Activated CD8-positive, alpha-beta T cell treated with anti-CD3 and anti-CD28 coated beads, Interleukin-2, amount 10 ng/mL, durations not matched to agents 7 days and 5 days (primary cell): ENCODE measurements around the gene MFNG. TPM values are rescaled to one million over a fixed set of nuclear protein-coding genes. Genes with fewer than 3 reads are reported as not detected.
A peak's percentile ranks its signal among the peaks of the same experiment; 100 is the strongest.

Source experiments
- ATAC-seq: fragments of 150-1000 bp; cut with Tn5 transposase; one replicate; pipeline ENCODE4 v1.10.0; 2021; ENCODE audit warnings: moderate library complexity
- CTCF ChIA-PET: fragments of 350-600 bp; sonication (Branson Sonifier 250); formaldehyde crosslinking; loops from one replicate; lab custom pipeline; 2021; ENCODE audit warnings: antibody characterized with exemption; lab: Charles Lee
- POLR2A ChIA-PET: fragments of 350-600 bp; sonication (Branson Sonifier 250); formaldehyde crosslinking; loops from one replicate; lab custom pipeline; 2021; ENCODE audit warnings: antibody characterized with exemption; lab: Charles Lee
- DNase-seq: peaks from one replicate; pipeline ENCODE4 v3.0.0-alpha.2; 2020
- H3K27ac Mint-ChIP-seq: one replicate; pipeline ENCODE4 v1.8.0; 2021; ENCODE audit warnings: mild to moderate bottlenecking, mixed read lengths
- H3K27me3 Mint-ChIP-seq: one replicate; pipeline ENCODE4 v1.8.0; 2021; ENCODE audit warnings: low read depth, mixed read lengths
- H3K36me3 Mint-ChIP-seq: one replicate; pipeline ENCODE4 v1.8.0; 2021; ENCODE audit warnings: low read depth, mixed read lengths
- H3K4me1 Mint-ChIP-seq: one replicate; pipeline ENCODE4 v1.8.0; 2021; ENCODE audit warnings: low read depth, mixed read lengths
- H3K4me3 Mint-ChIP-seq: one replicate; pipeline ENCODE4 v1.8.0; 2021; ENCODE audit warnings: mild to moderate bottlenecking, mixed read lengths
- H3K9me3 Mint-ChIP-seq: one replicate; pipeline ENCODE4 v1.8.0; 2022; ENCODE audit warnings: mixed read lengths; ENCODE audit not compliant: insufficient read depth
- total RNA-seq, 2 experiments: library from RNA; stranded (reverse); gene quantifications; one replicate each; pipeline ENCODE4 v1.2.3, GENCODE V29; 2021

MFNG gene
- total RNA-seq, 2 experiments from 2014 or later, result 227 to 232 TPM

GRCh38 chr22:37501610-37502341 lies 15.6 kb upstream of the MFNG start:
- DNase-seq, result no peak
- POLR2A ChIA-PET, result interaction anchor here (0.7 kb wide), 1 partner anchor 197 kb away, joined by 3 read pairs; no protein-coding TSS in a partner anchor
- H3K27me3 Mint-ChIP-seq, result peaks cover 6% of the 10 kb centered on the region
- no peaks in the 10 kb centered on the region for H3K9me3 Mint-ChIP-seq
- H3K27ac Mint-ChIP-seq, result peak overlapping the region; percentile 31
- CTCF ChIA-PET, result interaction anchor here (0.8 to 1.3 kb wide), 3 partner anchors 8 to 91 kb away, joined by 4 to 5 read pairs (median 4); no protein-coding TSS in a partner anchor
- H3K4me1 Mint-ChIP-seq, result peaks cover 19% of the 10 kb centered on the region
- H3K36me3 Mint-ChIP-seq, result no peaks in the 10 kb centered on the region
- no peak for ATAC-seq
- no peak overlapping the region for H3K4me3 Mint-ChIP-seq

GRCh38 chr22:37500745-37501609 lies 14.8 kb upstream of the MFNG start:
- DNase-seq (no peak), ATAC-seq (no peak)
- H3K27ac Mint-ChIP-seq, result no peak overlapping the region
- ChIA-PET POLR2A (interaction anchor here (0.7 kb wide), 1 partner anchor 197 kb away, joined by 3 read pairs; no protein-coding TSS in a partner anchor), CTCF (interaction anchor here (1.0 to 6.3 kb wide), 3 partner anchors 11 to 28 kb away, joined by 3 to 44 read pairs (median 8); no protein-coding TSS in a partner anchor)
- H3K9me3 Mint-ChIP-seq, result no peaks in the 10 kb centered on the region
- H3K4me3 Mint-ChIP-seq, result no peak overlapping the region
- peaks cover 6% of the 10 kb centered on the region for H3K27me3 Mint-ChIP-seq
- H3K36me3 Mint-ChIP-seq, result no peaks in the 10 kb centered on the region
- H3K4me1 Mint-ChIP-seq, result peaks cover 19% of the 10 kb centered on the region

DNA sequence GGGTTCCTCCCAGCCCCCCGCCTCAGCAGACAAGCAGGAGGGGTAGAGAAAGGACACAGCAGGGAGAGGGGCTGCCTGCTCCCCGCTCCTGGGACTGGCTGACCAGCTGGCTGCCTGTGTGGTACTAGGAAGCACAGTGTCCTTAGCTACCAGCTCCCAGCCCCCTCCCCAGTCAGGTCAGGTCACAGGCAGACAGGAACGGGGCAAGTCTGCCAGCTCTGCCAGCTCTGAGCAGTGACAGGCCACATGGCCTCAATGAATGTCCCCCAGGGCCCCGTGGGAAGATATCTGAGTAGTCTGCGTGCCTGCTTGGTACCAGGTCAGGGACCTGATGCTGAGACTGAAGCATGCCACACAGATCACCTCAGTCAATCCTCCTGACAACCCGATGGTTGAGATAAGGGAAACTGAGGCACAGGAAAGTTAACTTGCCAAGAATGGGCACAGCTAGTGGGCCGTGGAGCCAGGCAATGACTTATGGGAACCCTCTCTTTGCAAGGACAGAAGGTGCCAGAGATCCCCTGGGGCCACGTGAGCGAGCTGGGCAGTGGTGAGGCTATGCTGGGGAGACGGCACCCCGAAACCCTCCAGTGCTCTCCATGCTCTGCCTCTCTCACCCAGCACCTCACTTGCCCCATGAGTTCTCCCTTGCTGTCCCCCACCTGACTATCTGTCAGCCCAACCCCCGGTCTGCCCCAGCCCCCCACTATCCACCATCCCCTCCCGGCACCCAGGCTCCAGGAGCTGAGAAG lies 13.8 kb upstream of the MFNG start:
- DNase-seq (no peak), ATAC-seq (no peak)
- Mint-ChIP-seq H3K4me3 (no peak overlapping the region), H3K36me3 (no peaks in the 10 kb centered on the region), H3K4me1 (peaks cover 19% of the 10 kb centered on the region), H3K9me3 (no peaks in the 10 kb centered on the region), H3K27ac (no peak overlapping the region), H3K27me3 (peaks cover 6% of the 10 kb centered on the region)
- ChIA-PET CTCF (interaction anchor here (1.0 to 6.3 kb wide), 5 partner anchors 12 to 92 kb away, joined by 3 to 44 read pairs (median 5); no protein-coding TSS in a partner anchor), POLR2A (no interaction called here)

GRCh38 chr22:37499027-37499707 lies 13.0 kb upstream of the MFNG start:
- ChIA-PET POLR2A (no interaction called here), CTCF (interaction anchor here (0.9 to 6.3 kb wide), 7 partner anchors 8 to 93 kb away, joined by 3 to 44 read pairs (median 8); partner anchors contain the start of gene MFNG)
- ATAC-seq (no peak), DNase-seq (no peak)
- no peak overlapping the region for H3K27ac Mint-ChIP-seq
- peaks cover 19% of the 10 kb centered on the region for H3K4me1 Mint-ChIP-seq
- H3K9me3 Mint-ChIP-seq, result no peaks in the 10 kb centered on the region
- H3K36me3 Mint-ChIP-seq, result no peaks in the 10 kb centered on the region
- no peak overlapping the region for H3K4me3 Mint-ChIP-seq
- H3K27me3 Mint-ChIP-seq, result peaks cover 6% of the 10 kb centered on the region

DNA sequence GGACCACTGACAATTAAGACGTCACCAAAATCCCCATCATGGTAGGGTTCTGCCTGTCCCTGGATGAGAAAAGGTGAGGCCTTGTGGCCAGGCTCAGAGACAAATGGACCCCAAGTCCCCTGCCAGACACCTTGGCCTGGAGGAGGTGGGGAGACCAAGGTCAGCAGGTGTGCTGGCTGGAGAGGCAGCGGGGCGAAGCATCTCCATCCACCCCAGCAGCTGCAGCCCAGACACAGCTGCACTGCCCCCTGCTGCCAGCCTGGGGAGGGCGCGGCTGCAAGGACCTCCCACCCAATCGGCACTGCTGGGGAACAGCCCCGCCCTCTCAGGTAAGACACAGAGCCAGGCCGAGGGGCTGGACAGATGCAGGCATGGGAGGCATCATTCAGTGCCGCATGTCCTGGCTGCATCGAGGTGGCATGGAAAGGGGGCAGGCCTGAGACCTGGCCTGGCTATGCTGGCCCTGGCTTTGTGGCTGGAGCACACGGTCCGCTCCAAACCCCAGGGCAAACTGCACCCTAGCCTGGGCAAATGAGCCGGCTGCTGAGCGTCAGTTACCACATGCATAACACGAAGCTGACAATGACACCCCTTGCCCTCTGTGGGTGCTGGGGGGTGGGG lies 12.2 kb upstream of the MFNG start:
- no peak overlapping the region for H3K27ac Mint-ChIP-seq
- peaks cover 6% of the 10 kb centered on the region for H3K27me3 Mint-ChIP-seq
- POLR2A ChIA-PET, result no interaction called here

DNA sequence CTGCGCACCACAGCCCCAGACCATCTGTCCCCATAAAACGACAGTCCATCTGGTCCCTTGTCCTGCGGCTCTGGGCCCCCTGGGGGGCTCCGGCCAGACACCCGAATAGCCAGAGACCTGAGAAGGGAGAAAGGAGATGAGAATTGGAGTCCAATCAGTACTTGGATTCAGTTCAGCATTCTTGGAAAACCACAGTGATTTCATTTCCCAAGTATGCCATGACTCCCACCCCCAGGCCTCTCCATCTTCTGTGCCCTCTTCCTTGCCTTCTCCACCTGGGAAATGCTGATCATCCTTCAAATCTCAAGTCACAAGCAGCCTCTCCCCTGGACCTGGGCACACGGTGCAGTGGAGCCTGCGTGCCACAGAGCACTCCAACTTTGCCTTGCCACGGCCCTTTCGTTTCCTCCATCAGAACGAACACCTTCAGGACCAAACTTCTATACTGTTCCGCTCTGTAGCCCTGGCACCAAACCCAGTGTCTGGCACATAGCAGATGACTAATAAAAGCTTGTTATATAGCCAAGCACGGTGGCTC lies 10.9 kb upstream of the MFNG start:
- H3K27me3 Mint-ChIP-seq, result peaks cover 6% of the 10 kb centered on the region
- no peak for ATAC-seq
- no peaks in the 10 kb centered on the region for H3K9me3 Mint-ChIP-seq
- no peaks in the 10 kb centered on the region for H3K36me3 Mint-ChIP-seq
- DNase-seq, result no peak
- ChIA-PET CTCF (interaction anchor here (0.9 to 6.3 kb wide), 6 partner anchors 10 to 112 kb away, joined by 3 to 44 read pairs (median 3); partner anchors contain the start of genes CARD10, GGA1 and MFNG), POLR2A (interaction anchor here (0.8 kb wide), 2 partner anchors 11 kb away, joined by 3 to 4 read pairs; partner anchors contain the start of gene MFNG)
- H3K27ac Mint-ChIP-seq, result no peak overlapping the region
- H3K4me1 Mint-ChIP-seq, result peaks cover 25% of the 10 kb centered on the region
- no peak overlapping the region for H3K4me3 Mint-ChIP-seq

More for the DNA sequence above, 12.2 kb upstream of the MFNG start:
- peak; percentile 80 for DNase-seq
- ATAC-seq, result peak; percentile 94
- H3K9me3 Mint-ChIP-seq, result no peaks in the 10 kb centered on the region
- H3K36me3 Mint-ChIP-seq, result no peaks in the 10 kb centered on the region
- CTCF ChIA-PET, result interaction anchor here (0.9 to 6.3 kb wide), 9 partner anchors 9 to 111 kb away, joined by 3 to 44 read pairs (median 5); partner anchors contain the start of genes GGA1 and MFNG
- no peak overlapping the region for H3K4me3 Mint-ChIP-seq
- H3K4me1 Mint-ChIP-seq, result peaks cover 21% of the 10 kb centered on the region

GRCh38 chr22:37496651-37497050 lies 10.5 kb upstream of the MFNG start:
- peaks cover 6% of the 10 kb centered on the region for H3K27me3 Mint-ChIP-seq
- ChIA-PET POLR2A (interaction anchor here (0.8 kb wide), 1 partner anchor 11 kb away, joined by 4 read pairs; the partner anchor contains the start of gene MFNG), CTCF (interaction anchor here (0.9 to 6.3 kb wide), 3 partner anchors 10 to 24 kb away, joined by 3 to 44 read pairs (median 3); partner anchors contain the start of gene CARD10)
- H3K4me3 Mint-ChIP-seq, result no peak overlapping the region
- H3K9me3 Mint-ChIP-seq, result no peaks in the 10 kb centered on the region
- no peak for ATAC-seq
- peaks cover 22% of the 10 kb centered on the region for H3K4me1 Mint-ChIP-seq
- no peak for DNase-seq
- H3K36me3 Mint-ChIP-seq, result no peaks in the 10 kb centered on the region
- H3K27ac Mint-ChIP-seq, result no peak overlapping the region

GRCh38 chr22:37493979-37494378 lies 7.8 kb upstream of the MFNG start:
- ChIA-PET CTCF (interaction anchor here (1.2 to 1.3 kb wide), 2 partner anchors 8 to 21 kb away, joined by 4 read pairs; no protein-coding TSS in a partner anchor), POLR2A (no interaction called here)
- peaks cover 2% of the 10 kb centered on the region for H3K27me3 Mint-ChIP-seq
- no peaks in the 10 kb centered on the region for H3K9me3 Mint-ChIP-seq
- no peak overlapping the region for H3K27ac Mint-ChIP-seq
- DNase-seq (no peak), ATAC-seq (no peak)
- no peaks in the 10 kb centered on the region for H3K36me3 Mint-ChIP-seq
- peaks cover 33% of the 10 kb centered on the region for H3K4me1 Mint-ChIP-seq
- no peak overlapping the region for H3K4me3 Mint-ChIP-seq

DNA sequence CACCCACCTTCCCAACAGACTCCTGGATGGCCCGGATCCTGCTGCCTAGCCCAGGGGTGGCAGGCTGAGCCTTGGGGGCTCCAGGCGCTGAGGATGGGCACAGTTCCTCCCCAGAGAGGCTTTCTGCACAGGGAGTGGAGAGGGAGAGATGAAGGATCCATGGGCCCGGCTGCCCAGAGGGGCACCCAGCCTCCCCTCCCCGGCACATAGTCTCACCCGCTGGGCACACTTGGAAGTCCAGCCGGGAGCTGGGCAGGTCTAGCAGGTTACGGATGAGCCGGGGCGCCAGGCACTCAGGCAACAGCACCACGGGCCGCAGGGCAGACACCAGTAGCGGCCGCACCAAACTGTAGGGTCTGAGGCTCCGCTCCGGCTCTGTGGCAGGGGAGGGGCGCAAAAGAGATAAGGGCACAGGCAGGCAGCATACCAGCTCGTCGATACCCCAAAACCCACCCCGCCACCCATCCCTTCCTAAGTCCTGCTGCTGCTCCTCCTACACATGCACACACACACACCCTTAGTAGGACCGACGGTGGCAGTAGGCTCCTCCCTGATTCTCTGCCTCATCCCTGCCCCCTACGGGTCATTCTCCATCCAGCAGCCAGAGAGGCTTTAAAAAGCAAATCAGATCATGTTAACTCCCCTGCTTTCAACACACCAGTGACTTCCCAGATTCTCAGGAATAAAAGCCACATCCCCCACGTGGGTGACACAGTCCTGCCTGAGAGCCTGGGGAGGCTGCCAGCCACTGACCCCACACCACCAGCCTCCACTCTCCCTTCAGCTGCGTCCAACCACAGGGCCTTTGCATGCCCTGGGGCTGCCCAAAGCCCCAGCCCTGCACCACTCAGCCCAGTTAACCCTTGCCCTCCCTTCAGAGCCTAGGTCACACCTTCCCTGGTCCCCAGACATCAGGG lies 6.5 kb upstream of the MFNG start:
- peak; percentile 77 for ATAC-seq
- peaks cover 43% of the 10 kb centered on the region for H3K4me1 Mint-ChIP-seq

More for the DNA sequence above, 6.5 kb upstream of the MFNG start:
- Mint-ChIP-seq H3K36me3 (no peaks in the 10 kb centered on the region), H3K4me3 (no peak overlapping the region), H3K27me3 (peaks cover under 1% of the 10 kb centered on the region), H3K9me3 (no peaks in the 10 kb centered on the region), H3K27ac (peak overlapping the region; percentile 55)
- peak; percentile 76 for DNase-seq
- POLR2A ChIA-PET, result no interaction called here
- CTCF ChIA-PET, result interaction anchor here (1.0 to 1.3 kb wide), 3 partner anchors 9 to 20 kb away, joined by 4 to 5 read pairs (median 4); no protein-coding TSS in a partner anchor
